Measurements from ENCODE around the gene VEZF1. TPM values are rescaled to one million over a fixed set of nuclear protein-coding genes. Genes with fewer than 3 reads are reported as not detected.

VEZF1 gene
- total RNA-seq, 2 donors from 2014 or later = 50.3 to 59.3 TPM

DNA sequence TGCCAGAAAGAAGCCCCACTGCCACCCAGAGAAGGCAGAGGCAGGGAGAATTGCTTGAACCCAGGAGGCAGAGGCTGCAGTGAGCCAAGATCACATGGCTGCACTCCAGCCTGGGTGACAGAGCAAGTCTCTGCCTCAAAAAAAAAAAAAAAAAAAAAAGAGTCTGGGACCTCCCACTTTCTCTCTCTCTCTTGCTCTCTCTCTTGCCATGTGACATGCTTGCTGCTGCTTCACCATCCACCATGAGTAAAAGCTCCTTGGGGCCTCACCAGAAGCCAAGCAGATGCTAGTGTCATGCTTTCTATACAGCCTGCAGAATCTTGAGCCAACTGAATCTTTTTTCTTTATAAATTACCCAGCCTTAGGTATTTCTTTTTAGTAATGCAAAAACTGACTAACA, 40.5 kb upstream of the VEZF1 start:
- H3K27me3 ChIP-seq (ENCODE audit: control insufficient read depth, insufficient read depth, low read length, poor library complexity, severe bottlenecking) = peaks cover 12% of the 10 kb centered on the region
- no peak overlapping the region for H3K9ac ChIP-seq (ENCODE audit: extremely low read depth, low read length, poor library complexity, severe bottlenecking)
- TF ChIP-seq CTCF (conservative IDR thresholded peaks at IDR 0.05) = no peak
- H3K27ac ChIP-seq (ENCODE audit: low read depth, low read length) = no peak overlapping the region
- H3K9me3 Mint-ChIP-seq = peaks cover 13% of the 10 kb centered on the region
- peak; percentile 13 for DNase-seq
- H3K27ac Mint-ChIP-seq = no peak overlapping the region
- H3K36me3 ChIP-seq (ENCODE audit: control insufficient read depth, insufficient read depth, low read length) = no peaks in the 10 kb centered on the region
- no peak overlapping the region for H3K4me3 ChIP-seq (ENCODE audit: low read length)
- H3K9me3 ChIP-seq (ENCODE audit: control insufficient read depth, low read length) = peaks cover 3% of the 10 kb centered on the region
- peaks cover 7% of the 10 kb centered on the region for H3K4me1 ChIP-seq (ENCODE audit: control insufficient read depth, insufficient read depth, low read length)
- peaks cover 9% of the 10 kb centered on the region for H3K27me3 Mint-ChIP-seq (ENCODE audit: insufficient read depth)
- H3K4me1 Mint-ChIP-seq = peaks cover 11% of the 10 kb centered on the region
- H3K36me3 Mint-ChIP-seq (ENCODE audit: low read depth) = no peaks in the 10 kb centered on the region
- H3K4me3 Mint-ChIP-seq = no peak overlapping the region

GRCh38 chr17:58020401-58020800, 32.3 kb upstream of the VEZF1 start:
- Mint-ChIP-seq H3K27ac (no peak overlapping the region), H3K4me3 (no peak overlapping the region), H3K36me3 (ENCODE audit: low read depth) (no peaks in the 10 kb centered on the region), H3K4me1 (peaks cover 4% of the 10 kb centered on the region), H3K9me3 (no peaks in the 10 kb centered on the region), H3K27me3 (ENCODE audit: insufficient read depth) (peaks cover 4% of the 10 kb centered on the region)
- no peaks in the 10 kb centered on the region for H3K36me3 ChIP-seq (ENCODE audit: control insufficient read depth, insufficient read depth, low read length)
- 90 to 100% methylated on average over 3 to 9 of the region's 9 CpGs for WGBS, 2 experiments (ENCODE audit: insufficient coverage in 1 of 2, insufficient read length in 1 of 2)
- no peak overlapping the region for H3K4me3 ChIP-seq (ENCODE audit: low read length)
- no peaks in the 10 kb centered on the region for H3K9me3 ChIP-seq (ENCODE audit: control insufficient read depth, low read length)
- TF ChIP-seq CTCF (conservative IDR thresholded peaks at IDR 0.05) = no peak
- no peak for DNase-seq
- H3K27me3 ChIP-seq (ENCODE audit: control insufficient read depth, insufficient read depth, low read length, poor library complexity, severe bottlenecking) = peaks cover 3% of the 10 kb centered on the region
- no peaks in the 10 kb centered on the region for H3K4me1 ChIP-seq (ENCODE audit: control insufficient read depth, insufficient read depth, low read length)
- no peak overlapping the region for H3K9ac ChIP-seq (ENCODE audit: extremely low read depth, low read length, poor library complexity, severe bottlenecking)
- H3K27ac ChIP-seq (ENCODE audit: low read depth, low read length) = no peak overlapping the region

GRCh38 chr17:58019521-58019920, 31.5 kb upstream of the VEZF1 start:
- Histone ChIP-seq H3K27ac (ENCODE audit: low read depth, low read length) (no peak overlapping the region), H3K9ac (ENCODE audit: extremely low read depth, low read length, poor library complexity, severe bottlenecking) (no peak overlapping the region), H3K27me3 (ENCODE audit: control insufficient read depth, insufficient read depth, low read length, poor library complexity, severe bottlenecking) (no peaks in the 10 kb centered on the region), H3K4me1 (ENCODE audit: control insufficient read depth, insufficient read depth, low read length) (no peaks in the 10 kb centered on the region), H3K4me3 (ENCODE audit: low read length) (no peak overlapping the region), H3K9me3 (ENCODE audit: control insufficient read depth, low read length) (no peaks in the 10 kb centered on the region), H3K36me3 (ENCODE audit: control insufficient read depth, insufficient read depth, low read length) (no peaks in the 10 kb centered on the region)
- H3K27me3 Mint-ChIP-seq (ENCODE audit: insufficient read depth) = no peaks in the 10 kb centered on the region
- no peaks in the 10 kb centered on the region for H3K9me3 Mint-ChIP-seq
- DNase-seq = no peak
- no peak overlapping the region for H3K27ac Mint-ChIP-seq
- no peak for TF ChIP-seq CTCF (conservative IDR thresholded peaks at IDR 0.05)
- peaks cover 4% of the 10 kb centered on the region for H3K4me1 Mint-ChIP-seq
- no peaks in the 10 kb centered on the region for H3K36me3 Mint-ChIP-seq (ENCODE audit: low read depth)
- no peak overlapping the region for H3K4me3 Mint-ChIP-seq

Measured in endodermal cell (in vitro differentiated cells).